Endodermal cell (in vitro differentiated cells): Measurements from ENCODE around the gene AFF2. TPM values are rescaled to one million over a fixed set of nuclear protein-coding genes. Genes with fewer than 3 reads are reported as not detected.

Experiments used
- DNase-seq: peaks from one replicate; pipeline ENCODE4 v3.0.0-alpha.2; 2017
- H3K27ac ChIP-seq: 2 replicates; pipeline ENCODE4 v1.5.1; 2013; ENCODE audit warnings: mild to moderate bottlenecking, low read depth, low read length, moderate library complexity
- H3K27me3 ChIP-seq: 2 replicates; pipeline ENCODE4 v1.6.1; 2013; ENCODE audit warnings: mild to moderate bottlenecking, low read length, moderate library complexity; ENCODE audit not compliant: insufficient read depth, control insufficient read depth, poor library complexity, severe bottlenecking
- H3K36me3 ChIP-seq: 2 replicates; pipeline ENCODE4 v1.7.0; 2013; ENCODE audit warnings: mild to moderate bottlenecking, low read length, moderate library complexity; ENCODE audit not compliant: control insufficient read depth, insufficient read depth
- H3K4me1 ChIP-seq: one replicate; pipeline ENCODE4 v1.7.0; 2013; ENCODE audit warnings: low read length; ENCODE audit not compliant: control insufficient read depth, insufficient read depth
- H3K4me3 ChIP-seq: 2 replicates; pipeline ENCODE4 v1.5.1; 2013; ENCODE audit warnings: mild to moderate bottlenecking, low read length, moderate library complexity
- H3K9ac ChIP-seq: 2 replicates; pipeline ENCODE4 v1.6.1; 2013; ENCODE audit warnings: mild to moderate bottlenecking, low read length, moderate library complexity; ENCODE audit not compliant: poor library complexity, severe bottlenecking; ENCODE audit errors: extremely low read depth
- H3K9me3 ChIP-seq: 2 replicates; pipeline ENCODE4 v1.6.1; 2013; ENCODE audit warnings: mild to moderate bottlenecking, low read length, moderate library complexity; ENCODE audit not compliant: control insufficient read depth
- H3K27ac Mint-ChIP-seq: 2 replicates; pipeline ENCODE4 v1.8.0; 2020; ENCODE audit warnings: mixed read lengths
- H3K27me3 Mint-ChIP-seq: 2 replicates; pipeline ENCODE4 v1.8.0; 2021; ENCODE audit warnings: mild to moderate bottlenecking, mixed read lengths; ENCODE audit not compliant: insufficient read depth
- H3K36me3 Mint-ChIP-seq: 2 replicates; pipeline ENCODE4 v1.8.0; 2020; ENCODE audit warnings: low read depth, mixed read lengths
- H3K4me1 Mint-ChIP-seq: 2 replicates; pipeline ENCODE4 v1.8.0; 2020; ENCODE audit warnings: mixed read lengths
- H3K4me3 Mint-ChIP-seq: 2 replicates; pipeline ENCODE4 v1.8.0; 2020; ENCODE audit warnings: mild to moderate bottlenecking, moderate library complexity, mixed read lengths
- H3K9me3 Mint-ChIP-seq: 2 replicates; pipeline ENCODE4 v1.8.0; 2020; ENCODE audit warnings: mild to moderate bottlenecking, mixed read lengths
- CTCF ChIP-seq: fragments of 200-600 bp; sonication (generic); conservative IDR thresholded peaks from 2 replicates; pipeline ENCODE4 v1.5.0; 2021; ENCODE audit warnings: antibody characterized with exemption, mild to moderate bottlenecking
- WGBS, 2 experiments: methylation state at CpG; one replicate each; pipeline versions ENCODE4 v1.1.5 to v1.1.7; 2013; ENCODE audit warnings: missing lambda C conversion rate in 2 of 2, mixed read lengths in 1 of 2; ENCODE audit not compliant: insufficient coverage in 1 of 2, insufficient read length in 1 of 2; 5-methylcytosine and 5-hydroxymethylcytosine counted together
- total RNA-seq, 2 donors: library from RNA; stranded (reverse); fragmentation: NEBNext Ultra II Directional in 1 of 2; extraction: Animal tissue kit (Norgen Biotek cat#: 25700) in 1 of 2; gene quantifications; 2 replicates in 1 of 2; 3 replicates in 1 of 2; pipeline ENCODE4 v1.2.1, GENCODE V29; 2021

AFF2 gene
- total RNA-seq, 2 donors from 2014 or later, result 3.7 to 5.6 TPM

- H3K27ac ChIP-seq, result no peak overlapping the region
- no peaks in the 10 kb centered on the region for H3K36me3 ChIP-seq
- no peaks in the 10 kb centered on the region for H3K27me3 Mint-ChIP-seq
- no peak overlapping the region for H3K4me3 ChIP-seq
- H3K27me3 ChIP-seq, result no peaks in the 10 kb centered on the region
- H3K9me3 Mint-ChIP-seq, result peaks cover 28% of the 10 kb centered on the region
- no peak overlapping the region for H3K4me3 Mint-ChIP-seq
- no peaks in the 10 kb centered on the region for H3K36me3 Mint-ChIP-seq
- no peak for DNase-seq
- TF ChIP-seq CTCF, result no peak
- H3K4me1 ChIP-seq, result no peaks in the 10 kb centered on the region
- no peaks in the 10 kb centered on the region for H3K4me1 Mint-ChIP-seq
- no peaks in the 10 kb centered on the region for H3K9me3 ChIP-seq
- WGBS, 2 experiments, result 88% methylated on average over 1 of the region's 1 CpG; no CpG with 5 or more reads in 1 of the 2 experiments
- H3K27ac Mint-ChIP-seq, result no peak overlapping the region
- H3K9ac ChIP-seq, result no peak overlapping the region
Measured at GRCh38 chrX:148815218-148815961, 315.0 kb downstream of the AFF2 start.

DNA sequence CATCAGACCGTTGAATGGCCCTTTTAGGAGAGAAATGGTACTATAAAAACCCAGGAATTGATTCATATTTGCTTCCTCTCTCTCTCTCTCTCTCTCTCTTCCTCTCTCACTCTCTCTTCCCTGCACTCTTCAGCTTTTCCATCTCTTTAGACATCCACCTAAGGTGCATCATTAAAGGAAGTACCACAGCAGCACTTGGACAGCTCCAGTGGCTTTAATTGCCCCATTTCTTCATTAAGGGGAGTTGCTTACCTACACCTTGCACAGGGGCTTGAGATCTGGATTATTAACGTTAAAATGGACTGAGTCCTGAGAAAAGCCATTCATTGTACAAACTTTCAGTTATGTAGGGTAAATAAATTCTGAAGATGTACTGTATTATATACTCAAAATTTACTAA is 323.6 kb downstream of the AFF2 start:
- no peaks in the 10 kb centered on the region for H3K36me3 ChIP-seq
- Mint-ChIP-seq H3K4me3 (no peak overlapping the region), H3K27ac (no peak overlapping the region), H3K4me1 (no peaks in the 10 kb centered on the region), H3K36me3 (no peaks in the 10 kb centered on the region), H3K27me3 (no peaks in the 10 kb centered on the region), H3K9me3 (peaks cover 40% of the 10 kb centered on the region)
- H3K4me3 ChIP-seq, result no peak overlapping the region
- no peaks in the 10 kb centered on the region for H3K27me3 ChIP-seq
- H3K4me1 ChIP-seq, result no peaks in the 10 kb centered on the region
- WGBS, 2 experiments, result 82% methylated on average over 2 of the region's 2 CpGs; no CpG with 5 or more reads in 1 of the 2 experiments
- DNase-seq, result no peak
- no peak for TF ChIP-seq CTCF
- no peak overlapping the region for H3K9ac ChIP-seq
- no peaks in the 10 kb centered on the region for H3K9me3 ChIP-seq
- H3K27ac ChIP-seq, result no peak overlapping the region

DNA sequence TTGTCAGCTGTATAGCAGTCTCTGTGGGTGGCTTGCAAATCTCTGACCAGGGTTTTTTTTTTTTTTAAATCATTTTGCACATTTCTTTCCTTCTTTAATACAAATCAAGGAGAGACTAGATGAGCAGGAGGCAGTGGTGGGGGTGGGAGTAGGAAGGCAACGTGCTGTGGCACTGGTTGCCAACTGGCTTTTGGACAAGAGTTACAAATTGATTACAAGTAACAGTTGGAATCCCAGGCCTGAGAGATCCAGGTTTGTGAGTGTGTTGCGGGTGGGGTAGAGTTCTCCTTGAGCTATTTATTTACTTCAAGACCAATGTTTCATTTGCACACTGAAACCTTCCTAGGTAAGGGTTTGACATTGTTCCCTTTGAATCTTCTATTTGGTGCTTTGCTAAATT is 325.3 kb downstream of the AFF2 start:
- no peaks in the 10 kb centered on the region for H3K4me1 Mint-ChIP-seq
- H3K4me3 ChIP-seq, result no peak overlapping the region
- 88% methylated on average over 1 of the region's 2 CpGs; no CpG with 5 or more reads in 1 of the 2 experiments for WGBS, 2 experiments
- no peak for DNase-seq
- TF ChIP-seq CTCF, result no peak
- H3K4me1 ChIP-seq, result no peaks in the 10 kb centered on the region
- H3K36me3 Mint-ChIP-seq, result no peaks in the 10 kb centered on the region
- no peak overlapping the region for H3K27ac ChIP-seq
- H3K9me3 ChIP-seq, result peaks cover 12% of the 10 kb centered on the region
- no peaks in the 10 kb centered on the region for H3K36me3 ChIP-seq
- H3K4me3 Mint-ChIP-seq, result no peak overlapping the region
- no peak overlapping the region for H3K27ac Mint-ChIP-seq
- H3K27me3 Mint-ChIP-seq, result peaks cover 2% of the 10 kb centered on the region
- no peak overlapping the region for H3K9ac ChIP-seq
- H3K9me3 Mint-ChIP-seq, result peaks cover 57% of the 10 kb centered on the region
- H3K27me3 ChIP-seq, result no peaks in the 10 kb centered on the region
